Measurements from ENCODE around the gene LRRK1.

The LRRK1 gene

DNA sequence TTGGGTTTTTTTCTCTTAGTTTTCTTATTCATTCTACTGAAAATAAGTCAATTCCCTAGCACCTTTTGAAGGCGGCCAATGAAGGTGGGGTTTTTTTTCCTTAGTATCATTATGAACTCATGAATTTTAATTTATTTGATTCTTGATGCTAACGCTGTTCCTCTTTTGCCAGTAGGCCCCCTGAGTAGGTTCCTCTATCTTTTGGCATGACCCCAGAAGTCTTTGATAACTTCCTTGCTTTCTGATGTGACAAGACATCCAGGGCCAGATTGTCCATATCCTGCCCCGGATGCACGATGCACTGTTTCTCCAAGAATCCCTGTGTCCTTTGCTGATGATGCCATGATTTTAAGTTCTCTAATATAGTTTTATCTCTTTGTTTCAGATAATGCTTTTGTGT lies 20.6 kb downstream of the LRRK1 start:
- DNase-seq (ENCODE audit: low read depth in 2 of 2), result no peak

DNA sequence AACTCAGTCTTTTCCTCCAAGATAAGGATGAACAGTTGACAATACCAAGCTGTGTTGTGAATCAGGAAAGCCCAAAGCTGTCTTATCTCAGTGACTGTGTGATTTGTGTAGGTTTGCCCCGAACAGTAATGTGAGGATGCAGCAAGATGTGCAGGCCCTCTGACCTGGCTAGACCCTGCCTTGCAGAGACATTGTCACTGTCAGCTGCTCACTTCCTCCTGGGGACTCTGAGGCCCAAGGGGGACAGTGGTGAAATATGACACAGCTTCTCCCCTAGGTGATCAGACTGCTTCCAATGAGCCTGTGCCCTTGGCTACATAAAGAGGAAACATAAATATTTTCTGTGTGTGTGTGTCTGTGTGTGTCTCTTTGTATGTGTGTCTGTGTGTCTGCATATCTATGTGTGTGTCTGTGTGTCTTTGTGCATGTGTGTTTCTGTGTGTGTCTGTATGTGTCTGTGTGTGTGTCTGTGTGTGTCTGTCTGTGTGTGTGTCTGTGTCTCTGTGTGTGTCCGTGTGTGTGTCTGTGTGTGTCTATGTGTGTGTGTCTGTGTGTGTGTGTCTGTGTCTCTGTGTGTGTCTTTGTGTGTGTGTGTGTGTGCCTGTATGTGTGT lies 21.7 kb downstream of the LRRK1 start:
- DNase-seq (ENCODE audit: low read depth in 2 of 2), result no peak

DNA sequence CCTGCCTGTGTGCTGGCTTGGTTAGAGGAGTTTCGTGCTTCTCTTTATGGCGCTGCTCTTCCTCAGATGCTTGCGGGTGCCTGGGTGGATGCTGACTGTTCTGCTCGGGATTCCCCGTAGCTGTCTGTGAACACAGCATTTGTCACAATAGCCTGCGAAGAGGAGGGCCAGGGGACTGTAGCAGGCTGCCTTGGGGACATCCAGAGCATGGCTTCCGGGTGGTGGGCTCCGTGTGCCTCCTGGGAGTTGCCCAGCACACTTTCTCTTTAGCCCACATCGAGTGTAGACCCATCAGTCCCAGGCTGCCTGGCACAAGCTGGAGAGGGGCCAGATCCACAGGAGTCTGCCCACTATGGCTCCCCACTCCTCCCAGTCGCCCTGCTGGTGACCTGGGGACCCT lies 22.4 kb downstream of the LRRK1 start:
- DNase-seq (ENCODE audit: low read depth in 2 of 2), result no peak

DNA sequence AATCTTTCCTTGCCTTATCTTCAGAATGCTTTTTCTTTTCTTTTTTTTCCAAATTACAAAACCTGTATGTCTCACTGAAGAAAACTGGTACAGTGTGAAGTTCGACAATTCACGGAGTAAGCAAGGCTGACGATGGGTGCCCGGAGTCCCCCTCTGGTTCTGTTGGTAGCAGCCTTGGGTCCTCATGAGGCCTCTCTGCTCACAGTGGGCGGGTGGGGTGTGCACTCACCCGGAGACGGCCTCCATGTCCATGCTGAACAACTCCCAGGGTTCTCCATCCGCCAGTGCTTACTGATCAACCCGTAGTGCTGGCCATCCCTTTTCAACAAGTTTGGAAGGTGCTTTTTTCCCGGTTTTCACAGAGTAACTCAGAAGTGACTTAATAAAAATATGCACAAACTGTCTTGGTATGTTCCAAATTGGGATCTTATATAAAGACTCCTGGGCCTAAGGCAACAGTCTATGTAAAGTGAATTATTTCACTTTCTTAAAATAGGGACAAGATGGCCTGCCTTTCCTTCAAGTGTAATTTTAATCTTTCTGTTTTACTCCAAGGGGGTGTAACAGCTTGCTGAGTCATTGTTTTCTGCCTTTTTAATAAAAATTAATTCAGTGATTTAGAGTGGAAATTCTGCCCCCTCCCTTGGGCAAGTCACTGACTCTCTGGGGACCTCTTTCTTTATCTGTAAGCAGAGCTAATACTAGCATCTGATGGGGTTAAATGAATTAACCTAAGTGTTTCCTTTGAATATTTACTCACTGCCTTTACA lies 23.7 kb downstream of the LRRK1 start:
- DNase-seq (ENCODE audit: low read depth in 2 of 2), result no peak

DNA sequence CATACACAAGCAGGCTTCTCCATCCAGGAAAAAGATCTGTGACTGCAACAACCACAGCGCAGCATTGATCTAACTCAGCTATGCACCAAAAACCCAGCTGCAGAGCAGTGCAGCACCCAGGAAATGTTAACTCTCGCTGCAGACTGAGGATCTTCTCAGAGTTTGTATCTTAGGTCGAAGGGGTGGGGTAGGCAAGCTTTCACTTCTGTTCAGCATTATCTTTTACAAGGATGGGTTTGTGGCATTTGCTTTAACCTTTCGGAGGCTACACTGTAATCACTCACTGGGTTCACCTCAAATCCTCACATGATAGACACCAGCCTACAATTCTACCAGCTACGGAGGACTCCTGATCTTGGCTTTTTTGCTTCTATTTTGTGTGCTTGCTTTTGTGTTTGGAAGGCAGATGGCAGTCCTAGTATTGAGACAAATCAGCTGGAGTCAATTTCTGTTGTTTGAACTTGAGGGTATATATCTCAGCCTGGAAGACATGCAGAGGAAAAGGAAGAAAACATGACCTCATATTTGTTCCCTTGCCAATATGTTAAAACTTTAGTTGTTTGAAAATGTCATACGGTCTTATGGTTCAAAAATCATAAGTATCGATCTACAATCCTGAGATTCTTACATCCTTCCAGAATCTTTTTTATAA lies 25.2 kb downstream of the LRRK1 start:
- DNase-seq (ENCODE audit: low read depth in 2 of 2), result no peak

DNA sequence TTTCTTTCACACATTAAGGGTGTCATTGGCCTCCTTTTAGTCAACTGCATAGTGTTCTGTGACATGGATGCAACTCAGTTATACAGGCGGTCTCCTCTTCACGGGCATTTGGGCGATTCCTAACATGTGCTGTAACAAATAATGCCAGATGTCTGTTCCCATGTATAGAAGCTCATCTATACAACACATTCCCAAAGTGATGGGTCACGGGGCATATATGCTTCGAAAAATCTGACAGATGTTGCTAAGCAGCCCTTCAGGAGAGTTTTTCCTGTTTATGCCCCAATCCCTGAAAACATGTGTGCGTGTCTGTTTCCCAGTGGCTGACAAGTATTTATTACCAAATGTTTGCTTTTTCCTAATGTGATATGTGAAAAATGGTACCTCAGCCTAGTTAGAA lies 25.8 kb downstream of the LRRK1 start:
- no peak for DNase-seq (ENCODE audit: low read depth in 2 of 2)

DNA sequence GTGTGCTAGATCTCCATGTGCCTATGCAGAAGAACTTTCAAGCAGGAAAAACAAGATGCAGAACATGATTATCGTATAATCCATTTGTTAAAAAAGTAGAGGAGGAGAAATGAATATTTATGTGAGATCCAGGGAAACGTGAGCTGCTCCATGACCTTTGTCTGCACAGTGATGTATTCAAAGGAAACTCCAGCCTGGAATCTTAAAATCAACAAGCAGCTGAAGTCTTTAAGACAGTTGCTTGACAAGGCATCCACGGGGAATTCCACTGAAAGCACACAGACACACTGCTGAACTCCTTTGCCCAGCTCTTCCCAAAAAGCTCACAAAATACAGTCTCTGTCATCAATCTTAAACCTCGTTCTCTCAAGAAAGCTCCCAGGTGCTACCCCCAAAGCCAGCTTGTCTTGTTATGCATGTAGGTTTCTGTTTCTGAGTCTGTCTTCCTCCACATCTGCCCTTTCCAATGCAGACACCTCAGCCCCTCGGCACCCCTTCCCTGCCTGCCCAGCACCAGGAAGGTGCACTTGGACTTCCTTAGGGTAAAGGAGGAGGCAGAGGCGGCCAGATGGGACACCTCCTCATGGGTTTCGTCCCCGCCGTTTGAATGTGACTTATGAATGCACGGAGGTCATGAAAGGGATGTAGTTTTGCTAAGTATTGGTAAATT lies 28.7 kb downstream of the LRRK1 start:
- no peak for DNase-seq (ENCODE audit: low read depth in 2 of 2)

DNA sequence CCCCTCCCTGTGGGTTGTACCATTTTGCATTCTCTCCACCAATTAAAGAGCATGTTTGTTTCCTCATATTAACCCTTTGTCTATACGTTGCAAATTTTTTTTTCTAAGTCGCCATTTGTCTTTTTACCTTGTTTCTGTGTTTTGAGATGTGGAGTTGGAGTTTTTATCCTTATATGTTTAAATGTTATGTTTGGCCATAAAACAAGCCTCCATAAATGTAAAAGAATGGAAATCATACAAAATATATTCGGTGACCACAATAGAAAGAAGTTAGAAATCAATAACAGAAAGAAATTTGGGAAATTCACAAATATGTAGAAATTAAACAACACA lies 29.2 kb downstream of the LRRK1 start:
- DNase-seq (ENCODE audit: low read depth in 2 of 2), result no peak

DNA sequence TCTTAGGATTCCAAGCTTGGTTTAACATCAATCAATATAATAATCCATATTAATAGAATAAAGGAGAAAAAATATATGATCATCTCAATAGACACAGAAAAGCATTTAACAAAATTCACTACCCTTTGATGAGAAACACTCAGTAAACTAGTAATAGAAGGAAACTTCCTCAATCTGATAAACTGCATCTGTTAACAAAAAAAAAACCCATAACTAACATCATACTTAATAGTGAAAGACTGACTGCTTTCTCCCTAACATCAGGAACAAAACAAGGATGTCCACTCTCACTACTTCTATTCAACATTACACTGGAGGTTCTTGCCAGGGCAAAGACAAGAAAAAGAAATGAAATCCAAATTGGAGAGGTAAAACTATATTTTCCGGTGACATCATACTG lies 30.5 kb downstream of the LRRK1 start:
- DNase-seq (ENCODE audit: low read depth in 2 of 2), result no peak

DNA sequence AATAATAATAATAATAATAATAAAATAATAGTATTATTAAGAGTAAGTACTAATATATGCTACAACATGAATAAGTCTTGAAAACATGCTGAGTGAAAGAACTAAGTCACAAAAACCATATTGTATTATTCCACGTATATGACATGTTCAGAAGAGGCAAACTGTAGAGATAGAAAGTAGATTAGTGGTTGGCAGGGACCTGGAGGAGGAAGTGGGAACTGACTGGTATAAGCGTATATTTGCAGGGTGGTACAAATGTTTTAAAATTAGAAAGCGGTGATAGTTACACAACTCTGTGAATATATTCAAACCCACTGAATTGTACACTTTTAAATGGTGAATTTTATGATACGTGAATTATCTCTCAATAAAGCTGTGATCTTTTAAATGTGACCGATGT lies 32.8 kb downstream of the LRRK1 start:
- DNase-seq (ENCODE audit: low read depth in 2 of 2), result no peak

DNA sequence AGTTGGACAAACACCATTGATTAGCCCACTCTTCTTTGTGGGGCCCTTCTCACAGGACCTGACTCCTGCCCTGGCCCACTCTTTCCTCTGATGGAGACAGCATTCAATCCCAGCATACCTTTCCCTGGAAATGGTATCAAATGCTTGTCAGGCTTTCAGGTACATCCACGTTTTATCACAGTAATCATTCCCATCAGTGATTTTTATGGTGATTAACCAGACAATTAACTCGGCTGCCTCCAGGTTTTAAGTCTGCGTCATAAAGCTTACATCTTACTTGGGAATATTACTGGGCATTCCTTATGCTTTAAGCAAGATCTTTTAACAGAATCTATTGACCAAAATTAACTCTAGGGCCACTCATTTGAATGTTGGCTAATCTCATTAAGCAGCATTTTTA lies 33.4 kb downstream of the LRRK1 start:
- no peak for DNase-seq (ENCODE audit: low read depth in 2 of 2)

DNA sequence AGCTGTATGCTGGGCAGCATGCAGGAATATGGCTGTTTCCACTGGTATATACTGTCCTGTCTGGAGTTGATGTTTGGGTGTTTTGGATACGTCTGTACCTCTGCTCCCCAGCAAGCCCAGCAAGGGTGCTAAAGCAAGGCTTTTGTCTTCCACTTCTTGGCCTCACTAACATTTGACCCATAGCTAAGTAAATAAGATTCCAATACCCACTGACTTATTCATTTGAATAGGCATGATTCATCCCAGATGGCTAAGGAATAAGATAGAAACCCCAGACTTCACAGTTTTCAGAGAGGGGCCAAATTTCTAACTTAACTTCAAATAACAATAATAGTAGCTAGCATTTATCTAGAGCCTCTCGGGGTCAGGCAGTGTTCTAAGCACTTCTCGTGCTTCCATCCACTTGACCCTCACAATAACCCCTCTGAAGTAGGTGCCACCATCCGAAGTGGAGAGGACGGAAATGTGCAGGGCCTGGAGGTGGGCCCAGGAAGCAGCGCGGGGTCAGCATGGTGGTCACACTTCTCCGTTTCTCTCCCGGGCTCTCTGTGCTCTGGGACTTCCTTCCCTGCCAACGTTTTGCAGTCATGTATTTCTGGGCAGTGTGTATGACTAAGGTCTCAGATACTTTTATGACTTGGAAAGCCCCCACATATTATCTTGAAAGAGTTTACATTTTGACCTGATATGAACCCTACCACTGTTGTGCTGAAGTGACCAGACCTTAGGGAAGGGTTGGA lies 39.3 kb downstream of the LRRK1 start:
- no peak for DNase-seq (ENCODE audit: low read depth in 2 of 2)

DNA sequence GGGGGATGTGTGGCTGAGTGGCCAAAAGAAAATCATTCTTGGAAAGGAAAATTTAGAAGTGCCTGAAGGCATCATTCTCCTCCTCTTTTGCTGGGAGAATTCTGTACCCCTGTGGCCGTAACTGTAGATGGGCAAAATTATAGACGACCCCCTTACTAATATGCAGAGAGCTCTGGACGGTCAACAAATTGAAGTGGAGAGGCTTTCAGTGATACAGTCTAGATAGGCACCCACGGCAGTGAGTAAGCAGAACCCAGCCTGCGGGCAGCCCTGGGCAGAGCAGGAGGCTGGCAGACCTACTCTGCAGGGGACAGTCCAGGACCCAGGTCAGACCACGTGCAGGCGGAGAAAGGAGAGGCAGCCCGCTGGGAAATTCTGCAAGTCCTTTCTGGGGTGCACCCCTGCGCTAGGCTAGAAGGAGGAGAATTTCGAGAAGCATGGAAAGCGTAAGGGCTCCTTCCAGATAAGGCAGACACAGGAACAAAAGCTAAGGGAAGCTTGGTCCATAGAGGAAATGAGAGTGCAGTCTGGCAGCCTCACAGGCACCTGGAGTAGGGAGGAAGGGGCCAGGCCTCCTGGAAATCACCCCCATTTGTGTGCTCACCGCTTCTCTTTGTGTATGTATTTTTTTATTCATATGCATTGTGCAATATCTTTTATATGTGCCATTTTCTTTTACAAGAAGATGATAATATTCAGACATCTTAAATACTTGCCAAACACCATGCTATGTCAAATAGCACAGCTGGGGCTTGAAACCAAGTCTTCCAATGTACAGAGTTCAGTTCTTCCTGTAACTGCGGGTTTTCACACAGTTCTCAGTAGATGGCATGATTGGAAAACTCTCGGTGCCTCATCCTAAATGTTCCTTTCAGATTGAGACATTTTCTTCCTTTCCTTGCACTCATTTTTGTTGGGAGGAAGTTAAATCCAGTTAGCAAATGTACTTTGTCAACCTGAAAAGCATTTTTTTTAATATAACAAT lies 40.2 kb downstream of the LRRK1 start:
- DNase-seq (ENCODE audit: low read depth in 2 of 2), result no peak

DNA sequence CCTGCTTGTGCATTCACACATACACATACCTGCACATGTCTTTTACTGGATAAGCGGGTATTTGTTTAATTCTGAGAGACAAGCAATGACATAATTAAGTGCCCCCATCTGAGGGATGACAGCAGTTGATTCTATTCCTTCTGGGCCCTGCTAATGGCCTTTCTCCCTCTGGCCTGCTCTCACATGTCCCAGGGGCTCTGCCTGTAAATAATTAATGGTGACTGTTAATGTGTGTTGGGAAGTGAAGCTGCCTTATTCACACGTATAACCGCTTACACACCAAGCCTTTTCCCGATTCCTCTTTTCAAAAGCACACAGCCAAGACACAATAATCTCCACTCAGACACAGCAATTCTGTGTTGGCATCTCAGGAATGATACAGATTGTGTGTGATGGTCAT lies 47.8 kb downstream of the LRRK1 start:
- DNase-seq (ENCODE audit: low read depth in 2 of 2), result no peak

DNA sequence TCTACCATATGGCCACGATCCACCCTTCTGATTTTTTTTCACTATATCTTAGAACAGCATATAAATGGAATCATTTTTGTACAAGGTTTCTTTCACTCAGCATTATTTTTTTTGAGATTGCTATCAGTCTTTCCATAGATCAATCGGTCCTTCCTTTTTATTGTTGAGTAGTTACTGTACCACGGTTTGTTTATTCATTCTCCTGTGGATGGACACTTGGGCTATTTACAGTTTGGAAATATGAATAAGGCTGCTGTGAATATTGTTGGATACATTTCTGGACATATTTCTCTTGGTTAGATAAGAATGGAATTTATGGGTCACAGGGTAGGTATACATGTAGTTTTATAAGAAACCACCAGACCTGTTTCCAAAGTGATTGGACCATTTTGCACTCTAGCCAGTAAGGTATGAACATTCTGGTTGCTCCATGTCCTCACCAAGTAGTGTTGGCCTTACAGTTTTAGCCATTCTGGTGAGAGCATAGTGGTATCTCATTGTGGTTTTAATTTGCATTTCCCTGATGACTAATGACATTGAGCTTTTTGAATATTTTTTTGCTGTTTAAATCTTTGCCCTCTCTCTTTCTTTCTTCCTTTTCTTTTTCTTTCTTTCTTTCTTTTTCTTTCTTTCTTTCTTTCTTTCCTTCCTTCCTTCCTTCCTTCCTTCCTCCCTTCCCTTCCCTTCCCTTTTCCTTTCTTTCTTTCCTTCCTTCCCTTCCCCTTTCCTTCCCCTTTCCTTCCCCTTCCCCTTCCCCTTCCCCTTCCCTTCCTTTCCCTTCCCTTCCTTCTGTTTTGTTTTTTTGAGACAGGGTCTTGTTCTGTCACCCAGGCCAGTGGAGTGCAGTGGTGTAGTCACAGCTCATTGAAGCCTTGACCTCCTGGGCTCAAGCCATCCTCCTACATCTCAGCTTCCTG lies 49.2 kb downstream of the LRRK1 start:
- DNase-seq (ENCODE audit: low read depth in 2 of 2), result no peak

DNA sequence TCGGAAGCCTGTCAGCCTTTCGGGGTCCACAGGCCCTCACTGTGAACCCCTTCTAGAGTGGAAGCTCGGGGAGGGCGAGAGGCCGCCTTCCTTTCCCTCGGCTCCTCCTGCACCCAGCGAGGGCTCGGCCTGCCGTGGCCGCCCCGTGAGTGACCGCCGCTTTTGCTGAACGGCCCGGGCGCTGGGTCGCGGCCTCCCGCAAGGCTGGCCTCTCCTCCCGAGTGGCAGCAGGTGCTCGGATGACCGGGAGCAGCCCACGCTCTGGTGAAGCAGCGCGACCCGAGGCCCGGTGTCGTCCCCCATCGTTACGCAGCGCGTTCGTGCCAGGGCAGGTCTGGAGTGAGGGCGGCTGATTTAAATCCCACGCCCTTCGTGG lies 53.8 kb downstream of the LRRK1 start:
- DNase-seq (ENCODE audit: low read depth in 2 of 2), result no peak

DNA sequence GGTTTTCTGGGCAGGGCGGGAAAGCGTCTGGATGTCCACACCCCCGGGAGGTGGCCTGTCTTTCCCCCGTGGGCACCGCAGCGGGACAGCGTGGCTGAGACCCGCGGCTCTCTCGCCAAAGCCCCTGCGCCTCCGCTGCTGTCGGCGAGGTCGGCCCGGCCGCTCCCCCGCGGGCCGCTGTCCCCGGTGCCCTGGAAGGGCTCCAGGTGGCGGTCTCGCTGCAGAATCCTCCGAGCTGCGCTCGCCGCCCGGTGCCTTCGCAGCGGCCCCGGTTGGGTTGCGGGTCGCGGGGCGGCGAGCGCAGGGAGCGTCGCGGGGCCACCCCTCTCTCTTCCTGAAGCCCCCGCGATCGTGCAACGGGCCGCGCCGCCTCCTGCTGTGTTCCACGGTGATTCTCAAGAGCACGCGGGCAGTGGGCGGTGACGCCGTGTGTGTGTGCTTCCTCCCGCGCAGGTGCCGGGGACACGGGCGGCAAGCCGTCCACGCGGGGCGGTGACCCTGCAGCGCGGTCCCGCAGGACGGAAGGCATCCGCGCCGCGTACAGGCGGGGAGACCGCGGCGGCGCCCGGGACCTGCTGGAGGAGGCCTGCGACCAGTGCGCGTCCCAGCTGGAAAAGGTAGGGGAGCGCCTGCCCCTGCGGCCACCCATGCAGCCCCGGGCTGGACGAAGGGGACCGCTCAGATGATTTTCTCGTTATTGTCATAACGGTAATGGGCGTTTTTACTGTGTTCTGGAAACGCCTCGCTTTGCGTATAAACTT lies 54.4 kb downstream of the LRRK1 start:
- no peak for DNase-seq (ENCODE audit: low read depth in 2 of 2)

DNA sequence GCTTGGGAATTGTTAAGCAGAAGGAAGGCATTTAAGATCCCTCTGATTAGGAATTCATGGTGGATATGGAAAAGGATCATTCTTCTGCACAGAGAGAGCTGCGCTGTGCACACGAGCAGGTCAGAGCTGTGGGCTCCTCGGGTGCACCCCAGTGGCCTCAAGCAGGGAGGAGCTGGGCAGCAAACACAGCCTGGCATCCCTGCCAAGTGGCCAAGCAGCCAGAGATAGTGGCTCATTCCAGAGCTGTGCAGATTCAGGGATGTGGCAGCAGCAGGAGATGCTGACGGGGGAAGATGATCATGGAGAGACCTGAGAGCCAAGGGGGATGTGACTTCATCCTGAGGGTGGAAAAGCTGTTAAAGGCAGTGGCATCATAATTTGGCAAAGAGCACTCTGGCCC lies 55.9 kb downstream of the LRRK1 start:
- no peak for DNase-seq (ENCODE audit: low read depth in 2 of 2)

DNA sequence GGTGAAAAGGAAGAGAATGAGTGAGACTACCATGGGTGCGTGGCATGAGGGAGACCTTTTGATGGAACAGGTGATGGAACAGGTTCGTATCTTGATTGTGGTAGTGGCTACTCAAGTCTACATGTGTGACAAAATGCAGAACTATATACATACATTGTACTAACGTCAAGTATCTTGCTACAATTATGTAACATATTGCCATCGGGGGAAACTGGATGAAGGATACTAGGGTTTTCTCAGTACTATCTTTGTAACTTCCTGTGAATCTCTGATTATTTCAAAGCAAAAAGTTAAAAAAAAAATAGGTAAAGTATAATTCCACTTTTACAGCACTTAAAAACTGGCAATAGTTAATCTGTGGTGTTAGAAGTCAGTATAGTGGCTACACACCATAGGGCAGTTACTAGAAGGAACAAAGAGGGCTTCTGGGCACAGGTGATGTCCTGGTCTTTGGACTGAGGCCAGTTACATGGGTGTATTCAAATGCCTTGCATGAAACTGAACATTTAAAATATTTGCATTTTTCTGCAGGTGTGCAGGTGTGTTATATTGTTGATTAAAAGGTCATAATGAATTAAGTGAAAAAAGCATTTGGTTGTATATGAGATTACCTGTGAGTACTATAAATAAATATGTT lies 61.4 kb downstream of the LRRK1 start:
- DNase-seq (ENCODE audit: low read depth in 2 of 2), result no peak

All from stimulated activated CD8-positive, alpha-beta memory T cell treated with anti-CD3 and anti-CD28 coated beads, Interleukin-2, amount 100 ng/mL, for 48 hours (primary cell).